ENCODE measurements around the gene ZNF195.
"Not testable (repeated sequence)": the region's sequence is repeated elsewhere in the genome, so short reads cannot be mapped to it uniquely, and the experiment has no call there.

GRCh38 chr11:3394956-3395355 lies 16.0 kb upstream of the ZNF195 start:
- TF ChIP-seq CTCF (conservative IDR thresholded peaks at IDR 0.05); EZH2 (IDR thresholded peaks at IDR 0.05; ENCODE audit: low read depth): not testable (repeated sequence)

Measured in PC-9 (cell line).